KMS-11 (cell line): ENCODE results near the gene PRKX.
"Not testable (repeated sequence)": the region's sequence is repeated elsewhere in the genome, so short reads cannot be mapped to it uniquely, and the experiment has no call there.

ENCODE experiments used
- H2AFZ ChIP-seq: fragments of 200-600 bp; sonication (generic); 2 replicates; pipeline ENCODE4 v1.6.1; 2016; ENCODE audit warnings: antibody characterized with exemption, mixed run types, low read depth
- H3K27ac ChIP-seq: fragments of 200-600 bp; sonication (generic); 2 replicates; pipeline ENCODE4 v1.6.1; 2016; ENCODE audit warnings: mild to moderate bottlenecking, mixed run types
- H3K27me3 ChIP-seq: fragments of 200-600 bp; sonication (generic); 2 replicates; pipeline ENCODE4 v1.6.1; 2017; ENCODE audit warnings: mild to moderate bottlenecking, low read depth, mixed run types, moderate library complexity; ENCODE audit not compliant: insufficient read depth
- H3K36me3 ChIP-seq: fragments of 200-600 bp; sonication (generic); 2 replicates; pipeline ENCODE4 v1.6.1; 2017; ENCODE audit warnings: mild to moderate bottlenecking, mixed run types; ENCODE audit not compliant: insufficient read depth
- H3K4me1 ChIP-seq: fragments of 200-600 bp; sonication (generic); 2 replicates; pipeline ENCODE4 v1.6.1; 2016; ENCODE audit warnings: mild to moderate bottlenecking, low read depth, mixed run types; ENCODE audit not compliant: poor library complexity, severe bottlenecking
- H3K4me2 ChIP-seq: fragments of 200-600 bp; sonication (generic); 2 replicates; pipeline ENCODE4 v1.7.0; 2016; ENCODE audit warnings: mild to moderate bottlenecking, mixed run types
- H3K4me3 ChIP-seq: fragments of 200-600 bp; sonication (generic); IDR thresholded peaks from 2 replicates; pipeline ENCODE4 v1.6.1; 2017; ENCODE audit warnings: low read depth, low read length, mixed read lengths; ENCODE audit not compliant: insufficient read depth
- H3K79me2 ChIP-seq: fragments of 200-600 bp; sonication (generic); 2 replicates; pipeline ENCODE4 v1.6.1; 2016; ENCODE audit warnings: low read depth, mixed run types; ENCODE audit not compliant: insufficient read depth
- H3K9ac ChIP-seq: fragments of 200-600 bp; sonication (generic); 2 replicates; pipeline ENCODE4 v1.6.1; 2016; ENCODE audit warnings: mild to moderate bottlenecking, mixed run types
- H4K20me1 ChIP-seq: fragments of 200-600 bp; sonication (generic); 2 replicates; pipeline ENCODE4 v1.6.1; 2016; ENCODE audit warnings: mild to moderate bottlenecking, mixed run types; ENCODE audit not compliant: insufficient read depth
- CTCF ChIP-seq: fragments of 200-600 bp; sonication (generic); conservative IDR thresholded peaks from 2 replicates; pipeline ENCODE4 v1.6.1; 2017; ENCODE audit warnings: low read depth, mild to moderate bottlenecking, antibody characterized with exemption, low read length, moderate library complexity, mixed read lengths

PRKX gene

GRCh38 chrX:3631196-3631595 lies 82.3 kb downstream of the PRKX start:
- Histone ChIP-seq H3K27me3 (no peaks in the 10 kb centered on the region), H3K36me3 (no peaks in the 10 kb centered on the region), H3K4me1 (no peaks in the 10 kb centered on the region), H4K20me1 (no peaks in the 10 kb centered on the region), H3K4me2 (no peak overlapping the region), H3K27ac (no peak overlapping the region), H3K9ac (no peak overlapping the region), H2AFZ (no peak overlapping the region), H3K4me3 (no peak overlapping the region), H3K79me2 (no peaks in the 10 kb centered on the region)
- no peak for TF ChIP-seq CTCF

- H3K4me3 ChIP-seq, result no peak overlapping the region
Observed at GRCh38 chrX:3627594-3627993, 85.9 kb downstream of the PRKX start.

GRCh38 chrX:3621414-3621813 lies 92.0 kb downstream of the PRKX start:
- H4K20me1 ChIP-seq, result no peaks in the 10 kb centered on the region
- TF ChIP-seq CTCF, result no peak
- H3K36me3 ChIP-seq, result no peaks in the 10 kb centered on the region
- H3K4me2 ChIP-seq, result no peak overlapping the region
- H3K27ac ChIP-seq, result no peak overlapping the region
- no peak overlapping the region for H3K9ac ChIP-seq
- no peak overlapping the region for H3K4me3 ChIP-seq
- H3K4me1 ChIP-seq, result no peaks in the 10 kb centered on the region
- no peaks in the 10 kb centered on the region for H3K79me2 ChIP-seq
- H3K27me3 ChIP-seq, result no peaks in the 10 kb centered on the region
- H2AFZ ChIP-seq, result no peak overlapping the region

More at GRCh38 chrX:3627594-3627993, 85.9 kb downstream of the PRKX start:
- Histone ChIP-seq H3K27me3 (no peaks in the 10 kb centered on the region), H3K36me3 (no peaks in the 10 kb centered on the region), H3K4me2 (no peak overlapping the region), H3K9ac (no peak overlapping the region), H3K79me2 (no peaks in the 10 kb centered on the region), H3K27ac (no peak overlapping the region), H4K20me1 (no peaks in the 10 kb centered on the region), H2AFZ (no peak overlapping the region), H3K4me1 (no peaks in the 10 kb centered on the region)
- no peak for TF ChIP-seq CTCF

GRCh38 chrX:3611744-3612143 lies 101.7 kb downstream of the PRKX start:
- H3K4me2 ChIP-seq, H3K4me3 ChIP-seq, H3K27ac ChIP-seq, H3K36me3 ChIP-seq, H3K27me3 ChIP-seq, H3K79me2 ChIP-seq, H4K20me1 ChIP-seq, H3K4me1 ChIP-seq, H2AFZ ChIP-seq, H3K9ac ChIP-seq: not testable (repeated sequence)

GRCh38 chrX:3609810-3610209 lies 103.6 kb downstream of the PRKX start:
- TF ChIP-seq CTCF, result no peak
- no peaks in the 10 kb centered on the region for H3K79me2 ChIP-seq
- no peak overlapping the region for H3K9ac ChIP-seq
- no peaks in the 10 kb centered on the region for H3K36me3 ChIP-seq
- no peak overlapping the region for H3K4me3 ChIP-seq
- no peaks in the 10 kb centered on the region for H4K20me1 ChIP-seq
- H3K27ac ChIP-seq, result no peak overlapping the region
- H2AFZ ChIP-seq, result no peak overlapping the region
- H3K4me2 ChIP-seq, result no peak overlapping the region
- no peaks in the 10 kb centered on the region for H3K27me3 ChIP-seq
- H3K4me1 ChIP-seq, result no peaks in the 10 kb centered on the region
